Right cardiac atrium (tissue), 5 donors: Measurements from ENCODE around the gene SMAD9. TPM values are rescaled to one million over a fixed set of nuclear protein-coding genes. Genes with fewer than 3 reads are reported as not detected.

Experiments used
- ATAC-seq, 2 donors: fragments of 200-7000 bp; cut with Tn5 transposase; one replicate each; pipeline versions ENCODE4 v1.8.0 to v1.9.1; 2020; ENCODE audit warnings: moderate library complexity in 2 of 2, mild to moderate bottlenecking in 1 of 2
- DNase-seq, 3 donors: peaks; one replicate each; pipeline ENCODE4 v3.0.0-alpha.2; 2020
- H3K27ac ChIP-seq: one replicate; pipeline ENCODE4 v1.5.1; 2013; ENCODE audit warnings: mild to moderate bottlenecking, low read length, control low read depth, moderate library complexity
- H3K27me3 ChIP-seq: one replicate; pipeline ENCODE4 v1.6.1; 2013; ENCODE audit not compliant: control insufficient read depth, insufficient read depth
- H3K4me1 ChIP-seq: one replicate; pipeline ENCODE4 v1.6.1; 2013; ENCODE audit warnings: low read length; ENCODE audit not compliant: control insufficient read depth, insufficient read depth
- H3K4me3 ChIP-seq: one replicate; pipeline ENCODE4 v1.5.1; 2013; ENCODE audit warnings: low read length, control low read depth
- H3K9me3 ChIP-seq: one replicate; pipeline ENCODE4 v1.6.1; 2013; ENCODE audit warnings: low read length; ENCODE audit not compliant: control insufficient read depth
- WGBS: extraction: QIAGEN DNeasy Blood & Tissue Kit; methylation state at CpG from one replicate; pipeline ENCODE4 v1.1.7; 2013; 5-methylcytosine and 5-hydroxymethylcytosine counted together
- intact Hi-C, 4 donors: fragments of 100-400 bp; cut with DNase I; formaldehyde crosslinking; loops; one replicate each; pipeline versions ENCODE4 v1.11.0 to v1.14.0; 2022 to 2023
- polyA plus RNA-seq: library from polyadenylated mRNA; stranded (reverse); fragments of 200-250 nt; gene quantifications from one replicate; pipeline ENCODE4 v1.2.3, GENCODE V29; 2013
- total RNA-seq, 4 donors: library from RNA; stranded (reverse); fragmentation: NEBNext Ultra II Directional; extraction: Animal tissue kit (Norgen Biotek cat#: 25700); gene quantifications; one replicate each; pipeline ENCODE4 v1.2.1, GENCODE V29; 2021
- donor health status: healthy with polysubstance abuse.
- donor health status: DM: no; HTN: yes; CAD: no.
- donor health status: DM: no; HTN: no; CAD: no.
- donor health status: DM: no; HTN: yes; CAD: no; lungs with severe emphysema.
- donor health status: DM: yes; HTN: yes; CAD: no.

SMAD9 gene
- total and polyA plus RNA-seq, 5 donors: 4.9 to 20.0 (median 12.4) TPM

GRCh38 chr13:36921631-36922301, 1.7 kb upstream of the SMAD9 start:
- H3K9me3 ChIP-seq: no peaks in the 10 kb centered on the region
- H3K27ac ChIP-seq: no peak overlapping the region
- WGBS: 71% methylated on average over 10 of the region's 10 CpGs
- intact Hi-C loops: no loop called here
- H3K4me1 ChIP-seq: no peaks in the 10 kb centered on the region
- ATAC-seq (no peak), DNase-seq (no peak)
- no peak overlapping the region for H3K4me3 ChIP-seq
- H3K27me3 ChIP-seq: no peaks in the 10 kb centered on the region

GRCh38 chr13:36920616-36921185, 663 bp upstream of the SMAD9 start:
- peak overlapping the region; percentile 99 for H3K4me3 ChIP-seq
- DNase-seq: peak in 1 of 3 donors; percentile 47
- peak overlapping the region; percentile 33 for H3K27ac ChIP-seq
- no peaks in the 10 kb centered on the region for H3K9me3 ChIP-seq
- no peaks in the 10 kb centered on the region for H3K4me1 ChIP-seq
- WGBS: 45% methylated on average over 9 of the region's 9 CpGs
- H3K27me3 ChIP-seq: no peaks in the 10 kb centered on the region
- ATAC-seq: no peak
- intact Hi-C loops: no loop called here

GRCh38 chr13:36919171-36919832, 736 bp downstream of the SMAD9 start:
- Histone ChIP-seq H3K27ac (peak overlapping the region; percentile 57), H3K9me3 (no peaks in the 10 kb centered on the region), H3K4me3 (peak overlapping the region; percentile 99), H3K27me3 (no peaks in the 10 kb centered on the region), H3K4me1 (peaks cover 3% of the 10 kb centered on the region)
- ATAC-seq (peak; percentile 83 to 87), DNase-seq (peak; percentile 57 to 86 (median 84))
- intact Hi-C loops: no loop called here
- under 1% methylated on average over 51 of the region's 51 CpGs for WGBS

- ATAC-seq (peak; percentile 5 to 6), DNase-seq (no peak)
- intact Hi-C loops: no loop called here
- Histone ChIP-seq H3K4me3 (peak overlapping the region; percentile 99), H3K27ac (peak overlapping the region; percentile 57), H3K27me3 (no peaks in the 10 kb centered on the region), H3K9me3 (no peaks in the 10 kb centered on the region), H3K4me1 (peaks cover 3% of the 10 kb centered on the region)
- WGBS: 25% methylated on average over 12 of the region's 12 CpGs
Observed at GRCh38 chr13:36918246-36919131, 1.5 kb downstream of the SMAD9 start.

GRCh38 chr13:36917311-36917710, 2.7 kb downstream of the SMAD9 start:
- no peak for ATAC-seq
- intact Hi-C loops: no loop called here
- DNase-seq: no peak
- H3K4me1 ChIP-seq: peaks cover 3% of the 10 kb centered on the region
- H3K27ac ChIP-seq: no peak overlapping the region
- 67% methylated on average over 3 of the region's 3 CpGs for WGBS
- H3K9me3 ChIP-seq: no peaks in the 10 kb centered on the region
- H3K4me3 ChIP-seq: no peak overlapping the region
- no peaks in the 10 kb centered on the region for H3K27me3 ChIP-seq

- Histone ChIP-seq H3K4me3 (no peak overlapping the region), H3K27ac (no peak overlapping the region), H3K9me3 (no peaks in the 10 kb centered on the region), H3K4me1 (peaks cover 3% of the 10 kb centered on the region), H3K27me3 (no peaks in the 10 kb centered on the region)
- ATAC-seq: no peak
- 90% methylated on average over 6 of the region's 6 CpGs for WGBS
- intact Hi-C loops: no loop called here
- DNase-seq: no peak
Observed at GRCh38 chr13:36915896-36916640, 4.0 kb downstream of the SMAD9 start.

GRCh38 chr13:36915106-36915505, 4.9 kb downstream of the SMAD9 start:
- Histone ChIP-seq H3K9me3 (no peaks in the 10 kb centered on the region), H3K27me3 (no peaks in the 10 kb centered on the region), H3K4me3 (no peak overlapping the region), H3K27ac (no peak overlapping the region), H3K4me1 (peaks cover 3% of the 10 kb centered on the region)
- intact Hi-C loops: no loop called here
- ATAC-seq: no peak
- no peak for DNase-seq
- 56% methylated on average over 5 of the region's 5 CpGs for whole genome bisulfite sequencing

GRCh38 chr13:36914648-36915047, 5.4 kb downstream of the SMAD9 start:
- Histone ChIP-seq H3K27ac (no peak overlapping the region), H3K27me3 (no peaks in the 10 kb centered on the region), H3K9me3 (no peaks in the 10 kb centered on the region), H3K4me3 (no peak overlapping the region), H3K4me1 (peaks cover 3% of the 10 kb centered on the region)
- 78% methylated on average over 4 of the region's 4 CpGs for WGBS
- DNase-seq: no peak
- ATAC-seq: no peak
- intact Hi-C loops: no loop called here

GRCh38 chr13:36913463-36913862, 6.6 kb downstream of the SMAD9 start:
- Histone ChIP-seq H3K27ac (no peak overlapping the region), H3K9me3 (no peaks in the 10 kb centered on the region), H3K4me3 (no peak overlapping the region), H3K4me1 (peaks cover 3% of the 10 kb centered on the region), H3K27me3 (no peaks in the 10 kb centered on the region)
- DNase-seq: no peak
- ATAC-seq: no peak
- intact Hi-C loops: no loop called here

- 58% methylated on average over 2 of the region's 2 CpGs for WGBS
- intact Hi-C loops: no loop called here
- no peak overlapping the region for H3K27ac ChIP-seq
- peaks cover 3% of the 10 kb centered on the region for H3K4me1 ChIP-seq
- H3K4me3 ChIP-seq: no peak overlapping the region
- ATAC-seq (no peak), DNase-seq (no peak)
- no peaks in the 10 kb centered on the region for H3K27me3 ChIP-seq
- no peaks in the 10 kb centered on the region for H3K9me3 ChIP-seq
Observed at GRCh38 chr13:36912973-36913372, 7.1 kb downstream of the SMAD9 start.
